GM12878 (cell line): ENCODE results near the gene AQP2. TPM values are rescaled to one million over a fixed set of nuclear protein-coding genes. Genes with fewer than 3 reads are reported as not detected.

ENCODE experiments used
- ATAC-seq: fragments of 200-7000 bp; cut with Tn5 transposase; 3 replicates; pipeline ENCODE4 v1.9.1; 2020; ENCODE audit warnings: mild to moderate bottlenecking, moderate library complexity
- BruUV-seq: library from RNA; stranded (reverse); fragments of 400-500 nt; replicated peaks from 2 replicates; lab custom pipeline; 2021; lab: Mats Ljungman, UMichigan
- CTCF ChIA-PET: fragments of 300-600 bp; sonication (Branson Sonifier 250); formaldehyde crosslinking; extraction: SDS; loops from one replicate; lab custom pipeline; 2021; ENCODE audit warnings: inconsistent platforms; lab: Yijun Ruan, JAX
- POLR2A ChIA-PET: fragments of 350-600 bp; formaldehyde crosslinking; extraction: SDS; loops from one replicate; lab custom pipeline; 2021; ENCODE audit warnings: inconsistent platforms; lab: Charles Lee
- RAD21 ChIA-PET: fragments of 300-600 bp; sonication (Branson Sonifier 250); formaldehyde crosslinking; loops from one replicate; lab custom pipeline; 2023; ENCODE audit warnings: antibody characterized with exemption; ENCODE audit not compliant: unreplicated experiment; lab: Charles Lee
- SMC1A ChIA-PET: fragments of 300-600 bp; sonication (Branson Sonifier 250); formaldehyde crosslinking; loops from one replicate; lab custom pipeline; 2023; ENCODE audit not compliant: unreplicated experiment, uncharacterized antibody; lab: Charles Lee
- DNase-seq: peaks from one replicate; pipeline ENCODE4 v3.0.0-alpha.2; 2011; ENCODE audit warnings: low read depth, low spot score
- FAIRE-seq: peaks from 3 replicates; lab custom pipeline; 2011; peaks lifted over from hg19 to GRCh38; lab: Jason Lieb, UNC
- H2AFZ ChIP-seq: 2 replicates; pipeline ENCODE4 v1.6.0; 2011; ENCODE audit warnings: low read depth, low read length, control low read depth; ENCODE audit not compliant: control insufficient read depth
- H3K27ac ChIP-seq: 2 replicates; pipeline ENCODE4 v1.5.1; 2011; ENCODE audit warnings: control low read depth; ENCODE audit not compliant: control insufficient read depth, insufficient read depth
- H3K27me3 ChIP-seq, 2 experiments: replicated peaks in 1 of 2; 2 replicates each; pipeline versions ENCODE4 v1.6.0 to v1.6.1; 2011; ENCODE audit warnings: low read length in 1 of 2; ENCODE audit not compliant: control insufficient read depth in 2 of 2, insufficient read depth in 2 of 2
- H3K36me3 ChIP-seq, 2 experiments: 2 replicates each; pipeline ENCODE4 v1.5.1; 2011; ENCODE audit warnings: low read length in 1 of 2; ENCODE audit not compliant: control insufficient read depth in 2 of 2, insufficient read depth in 2 of 2
- H3K4me1 ChIP-seq: 2 replicates; pipeline ENCODE4 v1.6.1; 2011; ENCODE audit warnings: mild to moderate bottlenecking, low read length, moderate library complexity, mixed read lengths; ENCODE audit not compliant: control insufficient read depth, insufficient read depth
- H3K4me2 ChIP-seq: 2 replicates; pipeline ENCODE4 v1.6.0; 2011; ENCODE audit warnings: control low read depth; ENCODE audit not compliant: control insufficient read depth, insufficient read depth
- H3K4me3 ChIP-seq: fragments of 200-600 bp; sonication (generic); 2 replicates; pipeline ENCODE4 v1.5.1; 2016
- H3K79me2 ChIP-seq: 2 replicates; pipeline ENCODE4 v1.6.0; 2011; ENCODE audit warnings: low read length; ENCODE audit not compliant: control insufficient read depth, insufficient read depth
- H3K9ac ChIP-seq: 2 replicates; pipeline ENCODE4 v1.8.0; 2011; ENCODE audit warnings: low read length, control low read depth, mixed read lengths; ENCODE audit not compliant: control insufficient read depth, insufficient read depth
- H3K9me3 ChIP-seq: replicated peaks from 3 replicates; pipeline ENCODE4 v1.5.1; 2011; ENCODE audit warnings: mild to moderate bottlenecking, low read length; ENCODE audit not compliant: control insufficient read depth, insufficient read depth
- H4K20me1 ChIP-seq: 2 replicates; pipeline ENCODE4 v1.6.0; 2011; ENCODE audit not compliant: control insufficient read depth, insufficient read depth
- BACH1 ChIP-seq: fragments of 450-650 bp; IDR thresholded peaks from 2 replicates; pipeline ENCODE4 v1.6.1; 2017; ENCODE audit warnings: mild to moderate bottlenecking, borderline replicate concordance
- CEBPB ChIP-seq, 2 experiments: fragments of 150-350 bp in 1 of 2; IDR thresholded peaks; 2 replicates each; pipeline ENCODE4 v1.6.1; 2012 to 2014; ENCODE audit warnings: low read depth in 2 of 2, low read length in 2 of 2, borderline replicate concordance in 1 of 2, inconsistent platforms in 1 of 2
- CREB1 ChIP-seq: IDR thresholded peaks from 2 replicates; pipeline ENCODE4 v1.6.1; 2012; ENCODE audit warnings: low read depth, mild to moderate bottlenecking, inconsistent platforms
- FOS ChIP-seq: IDR thresholded peaks from 3 replicates; pipeline ENCODE4 v1.6.1; 2011; ENCODE audit warnings: borderline replicate concordance; ENCODE audit not compliant: insufficient read length; ENCODE audit errors: extremely low read depth
- NFYA ChIP-seq: IDR thresholded peaks from 2 replicates; pipeline ENCODE4 v1.6.1; 2011; ENCODE audit warnings: low read depth, mild to moderate bottlenecking, low read length, improper control_type of control experiment, borderline replicate concordance
- NFYB ChIP-seq: IDR thresholded peaks from 2 replicates; pipeline ENCODE4 v1.6.1; 2011; ENCODE audit warnings: low read depth, mild to moderate bottlenecking, low read length, improper control_type of control experiment, moderate library complexity; ENCODE audit not compliant: insufficient read depth
- NRF1 ChIP-seq: conservative IDR thresholded peaks from 2 replicates; pipeline ENCODE4 v1.6.1; 2011; ENCODE audit warnings: mild to moderate bottlenecking, low read depth, low read length, improper control_type of control experiment
- POU2F2 ChIP-seq: IDR thresholded peaks from 3 replicates; pipeline ENCODE4 v1.6.1; 2011; ENCODE audit warnings: low read depth, mild to moderate bottlenecking, low read length, borderline replicate concordance
- TAF1 ChIP-seq: IDR thresholded peaks from 2 replicates; pipeline ENCODE4 v1.6.1; 2011; ENCODE audit warnings: mild to moderate bottlenecking, low read depth, low read length, borderline replicate concordance
- TCF12 ChIP-seq: IDR thresholded peaks from 2 replicates; pipeline ENCODE4 v1.6.1; 2011; ENCODE audit warnings: low read depth, mild to moderate bottlenecking, low read length
- WGBS: methylation state at CpG from one replicate; pipeline ENCODE4 v1.1.6; 2016; ENCODE audit warnings: low lambda C conversion rate; ENCODE audit not compliant: insufficient replicate concordance, insufficient coverage; ENCODE audit errors: missing lambda C conversion rate; 5-methylcytosine and 5-hydroxymethylcytosine counted together
- in situ Hi-C: fragments of 300-500 bp; cut with MboI; formaldehyde crosslinking; loops from 9 replicates; pipeline ENCODE4 v1.14.3; 2018; ENCODE audit warnings: mixed read lengths
- intact Hi-C: fragments of 100-400 bp; cut with micrococcal nuclease; formaldehyde crosslinking; loops from one replicate; pipeline ENCODE4 v1.14.2; 2022; ENCODE audit not compliant: unreplicated experiment
- polyA plus RNA-seq, 11 experiments: library from polyadenylated mRNA; depleted of rRNA in 4 of 11; unstranded in 6 of 11; stranded (reverse) in 5 of 11; fragments of >200 nt; fragmentation: Nextera tagmentation in 4 of 11; fragmentation: Illumina TruSeq in 1 of 11; extraction: Ambion mirVana in 4 of 11; extraction: Trizol in 1 of 11; gene quantifications; 1 replicate in 1 of 11; 2 replicates in 10 of 11; pipeline versions ENCODE4 v1.2.1 to v1.2.3, GENCODE V29; 2011 to 2016; ENCODE audit warnings: inconsistent platforms in 2 of 11, missing spikeins in 2 of 11, low read depth in 1 of 11
- total RNA-seq, 4 experiments: library from RNA; depleted of rRNA in 3 of 4; stranded (reverse); fragments of >200 nt in 3 of 4; fragmentation: Illumina TruSeq in 1 of 4; extraction: Trizol in 1 of 4; gene quantifications; 2 replicates each; pipeline versions ENCODE4 v1.2.1 to v1.2.3, GENCODE V29; 2013 to 2021
- TF ChIP-seq, protein P1 (sequence below): IDR thresholded peaks from 2 replicates; pipeline ENCODE4 v1.6.1; 2012; ENCODE audit warnings: low read depth, low read length, improper control_type of control experiment
- TF ChIP-seq, protein P2 (sequence below): IDR thresholded peaks from 2 replicates; pipeline ENCODE4 v1.6.1; 2012; ENCODE audit warnings: low read depth, low read length, improper control_type of control experiment

AQP2 gene
- total and polyA plus RNA-seq, 10 of the 15 experiments (the other 5 are each of a cell fraction or from before 2014, with no cell fraction given) = not detected

DNA sequence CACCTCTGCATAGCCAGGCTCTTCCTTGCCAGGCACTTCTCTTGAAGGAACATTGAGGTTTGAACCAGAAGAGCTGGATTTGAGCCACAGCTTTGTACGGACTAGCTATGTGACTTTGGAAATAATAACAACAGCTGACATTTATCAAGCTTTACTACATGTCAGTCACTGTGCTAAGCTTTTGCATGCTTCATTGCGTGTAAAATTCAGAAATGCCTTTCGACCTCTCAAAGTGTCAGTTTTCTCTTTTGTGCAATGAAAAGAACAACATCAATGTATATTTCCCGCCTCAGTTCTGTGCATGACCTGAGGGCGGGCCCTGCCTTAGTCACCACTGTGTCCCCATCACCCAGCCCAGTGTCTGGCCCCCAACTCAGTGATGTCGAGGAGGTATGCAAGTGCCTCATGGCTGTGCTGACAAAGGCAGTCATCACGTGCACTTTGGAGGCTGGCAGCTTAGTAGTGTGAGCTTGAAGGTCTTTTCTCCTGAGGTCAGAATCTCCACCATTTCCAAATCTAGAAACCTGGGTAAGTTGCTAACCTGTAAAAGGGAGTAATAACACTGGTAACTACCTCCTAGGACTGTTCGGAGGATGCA, 17.9 kb upstream of the AQP2 start:
- POLR2A ChIA-PET = no interaction called here
- Histone ChIP-seq H3K4me3 (no peak overlapping the region), H3K9me3 (no peaks in the 10 kb centered on the region), H3K4me1 (no peaks in the 10 kb centered on the region), H3K4me2 (no peak overlapping the region), H3K27ac (no peak overlapping the region), H3K79me2 (no peaks in the 10 kb centered on the region), H3K9ac (no peak overlapping the region), H2AFZ (no peak overlapping the region), H4K20me1 (no peaks in the 10 kb centered on the region), H3K36me3 (no peaks in the 10 kb centered on the region), H3K27me3 (peaks cover 1 to 3% of the 10 kb centered on the region in 2 experiments; a peak in 2 of 4 replicates)
- CTCF ChIA-PET = interaction anchor here (1.5 to 4.2 kb wide), 2 partner anchors 10 to 13 kb away, joined by 8 to 30 read pairs; no protein-coding TSS in a partner anchor
- 37% methylated on average over 8 of the region's 8 CpGs for WGBS
- in situ Hi-C loops = no loop called here
- SMC1A ChIA-PET = interaction anchor here (3.1 kb wide), 1 partner anchor 13 kb away, joined by 8 read pairs; no protein-coding TSS in a partner anchor
- BruUV-seq = no TSS peak
- RAD21 ChIA-PET = interaction anchor here (0.6 to 0.9 kb wide), 2 partner anchors 39 to 123 kb away, joined by 3 read pairs; no protein-coding TSS in a partner anchor
- intact Hi-C loops = no loop called here
- DNase-seq = no peak
- no peak for TF ChIP-seq CREB1
- TF ChIP-seq POU2F2 = no peak
- TF ChIP-seq, protein P1, sequence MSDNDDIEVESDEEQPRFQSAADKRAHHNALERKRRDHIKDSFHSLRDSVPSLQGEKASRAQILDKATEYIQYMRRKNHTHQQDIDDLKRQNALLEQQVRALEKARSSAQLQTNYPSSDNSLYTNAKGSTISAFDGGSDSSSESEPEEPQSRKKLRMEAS = no peak
- TF ChIP-seq NFYB = no peak
- FAIRE-seq = no peak
- ATAC-seq = no peak

DNA sequence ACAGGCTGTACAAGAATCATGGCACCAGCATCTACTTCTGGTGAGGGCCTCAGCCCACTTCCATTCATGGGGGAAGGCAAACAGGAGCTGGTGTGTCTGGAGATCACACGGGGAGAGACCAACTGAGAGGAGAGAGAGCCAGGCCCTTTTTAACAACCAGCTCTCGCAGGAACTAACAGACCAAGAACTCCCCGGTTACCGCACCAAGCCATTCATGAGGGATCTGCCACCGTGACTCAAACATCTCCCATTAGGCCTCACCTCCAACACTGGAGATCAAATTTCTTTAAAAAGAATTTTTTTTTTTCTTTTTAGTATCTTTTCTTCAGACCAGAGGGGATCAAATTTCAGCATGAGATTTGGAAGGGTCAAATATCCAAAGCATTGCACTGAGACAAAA, 16.7 kb upstream of the AQP2 start:
- ChIA-PET POLR2A (no interaction called here), CTCF (interaction anchor here (1.3 to 1.9 kb wide), 2 partner anchors 11 to 73 kb away, joined by 3 to 6 read pairs; no protein-coding TSS in a partner anchor), SMC1A (interaction anchor here (3.1 kb wide), 1 partner anchor 12 kb away, joined by 8 read pairs; no protein-coding TSS in a partner anchor), RAD21 (interaction anchor here (0.9 kb wide), 1 partner anchor 122 kb away, joined by 3 read pairs; no protein-coding TSS in a partner anchor)
- no peaks in the 10 kb centered on the region for H3K79me2 ChIP-seq
- H3K9ac ChIP-seq = no peak overlapping the region
- no peak for ATAC-seq
- H3K4me3 ChIP-seq = no peak overlapping the region
- H3K4me2 ChIP-seq = no peak overlapping the region
- TF ChIP-seq TCF12 (no peak), BACH1 (no peak), TAF1 (no peak), NRF1 (no peak), FOS (no peak), CEBPB (IDR thresholded peaks at IDR 0.05; ENCODE audit: borderline replicate concordance in 1 of 2, low read depth in 2 of 2, low read length in 2 of 2) (no peak), NFYA (no peak)
- TF ChIP-seq, protein P2, sequence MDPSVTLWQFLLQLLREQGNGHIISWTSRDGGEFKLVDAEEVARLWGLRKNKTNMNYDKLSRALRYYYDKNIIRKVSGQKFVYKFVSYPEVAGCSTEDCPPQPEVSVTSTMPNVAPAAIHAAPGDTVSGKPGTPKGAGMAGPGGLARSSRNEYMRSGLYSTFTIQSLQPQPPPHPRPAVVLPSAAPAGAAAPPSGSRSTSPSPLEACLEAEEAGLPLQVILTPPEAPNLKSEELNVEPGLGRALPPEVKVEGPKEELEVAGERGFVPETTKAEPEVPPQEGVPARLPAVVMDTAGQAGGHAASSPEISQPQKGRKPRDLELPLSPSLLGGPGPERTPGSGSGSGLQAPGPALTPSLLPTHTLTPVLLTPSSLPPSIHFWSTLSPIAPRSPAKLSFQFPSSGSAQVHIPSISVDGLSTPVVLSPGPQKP = no peak
- intact Hi-C loops = no loop called here
- no peaks in the 10 kb centered on the region for H3K9me3 ChIP-seq
- no peak for FAIRE-seq
- no peak for DNase-seq
- in situ Hi-C loops = no loop called here
- peaks cover 1 to 3% of the 10 kb centered on the region in 2 experiments; a peak in 2 of 4 replicates for H3K27me3 ChIP-seq
- H2AFZ ChIP-seq = no peak overlapping the region
- no peaks in the 10 kb centered on the region for H4K20me1 ChIP-seq
- BruUV-seq = no TSS peak
- H3K36me3 ChIP-seq = no peaks in the 10 kb centered on the region
- no peaks in the 10 kb centered on the region for H3K4me1 ChIP-seq
- WGBS = 50% methylated on average over 5 of the region's 5 CpGs
- H3K27ac ChIP-seq = no peak overlapping the region
